PC-9 (cell line): Measurements from ENCODE around the gene CEP112. TPM values are rescaled to one million over a fixed set of nuclear protein-coding genes. Genes with fewer than 3 reads are reported as not detected.

Source experiments
- BruUV-seq: library from RNA; stranded (reverse); fragments of 400-500 nt; replicated peaks from 2 replicates; lab custom pipeline; 2021; lab: Mats Ljungman, UMichigan
- CTCF ChIA-PET: fragments of 300-600 bp; sonication (Branson Sonifier 250); formaldehyde crosslinking; loops from one replicate; lab custom pipeline; 2022; ENCODE audit warnings: antibody characterized with exemption; lab: Charles Lee
- POLR2A ChIA-PET: fragments of 300-600 bp; sonication (Branson Sonifier 250); formaldehyde crosslinking; loops from one replicate; lab custom pipeline; 2022; ENCODE audit warnings: antibody characterized with exemption; ENCODE audit not compliant: unreplicated experiment; lab: Charles Lee
- DNase-seq, 2 experiments: peaks; one replicate each; pipeline versions ENCODE4 v3.0.0 to v3.0.0-alpha.2; 2015 to 2022; ENCODE audit warnings: mixed read lengths in 1 of 2
- H2AFZ ChIP-seq: fragments of 200-600 bp; sonication (generic); 2 replicates; pipeline ENCODE4 v1.8.1; 2017; ENCODE audit warnings: antibody characterized with exemption
- H3F3A ChIP-seq: fragments of 200-600 bp; sonication (generic); 2 replicates; pipeline ENCODE4 v1.8.1; 2017; ENCODE audit warnings: antibody characterized with exemption, mild to moderate bottlenecking, low read depth; ENCODE audit not compliant: insufficient read depth
- H3K27ac ChIP-seq: fragments of 200-600 bp; sonication (generic); 2 replicates; pipeline ENCODE4 v1.6.1; 2016; ENCODE audit warnings: mixed run types
- H3K27me3 ChIP-seq: fragments of 200-600 bp; sonication (generic); 2 replicates; pipeline ENCODE4 v1.6.1; 2016; ENCODE audit warnings: low read depth, mixed run types; ENCODE audit not compliant: insufficient read depth
- H3K36me3 ChIP-seq: fragments of 200-600 bp; sonication (generic); 2 replicates; pipeline ENCODE4 v1.6.1; 2016; ENCODE audit warnings: low read depth, mixed run types
- H3K4me1 ChIP-seq: fragments of 200-600 bp; sonication (generic); replicated peaks from 2 replicates; pipeline ENCODE4 v1.6.1; 2016; ENCODE audit warnings: mixed run types; ENCODE audit not compliant: insufficient read depth
- H3K4me2 ChIP-seq: fragments of 200-600 bp; sonication (generic); 2 replicates; pipeline ENCODE4 v1.6.1; 2017; ENCODE audit warnings: mixed run types
- H3K4me3 ChIP-seq: fragments of 200-600 bp; sonication (generic); 2 replicates; pipeline ENCODE4 v1.6.1; 2016; ENCODE audit warnings: mixed run types
- H3K79me2 ChIP-seq: fragments of 200-600 bp; sonication (generic); 2 replicates; pipeline ENCODE4 v1.6.1; 2017; ENCODE audit warnings: low read depth, mixed run types
- H3K9me2 ChIP-seq: fragments of 200-600 bp; sonication (generic); 2 replicates; pipeline ENCODE4 v1.8.1; 2017; ENCODE audit warnings: mild to moderate bottlenecking; ENCODE audit not compliant: insufficient read depth
- H3K9me3 ChIP-seq: fragments of 200-600 bp; sonication (generic); 2 replicates; pipeline ENCODE4 v1.8.1; 2016; ENCODE audit warnings: low read depth; ENCODE audit not compliant: insufficient read depth
- H4K20me1 ChIP-seq: fragments of 200-600 bp; sonication (generic); 2 replicates; pipeline ENCODE4 v1.8.1; 2017; ENCODE audit not compliant: insufficient read depth
- EZH2 ChIP-seq: fragments of 200-600 bp; sonication (generic); IDR thresholded peaks from 2 replicates; pipeline ENCODE4 v1.8.0; 2017; ENCODE audit warnings: antibody characterized with exemption, low read depth
- intact Hi-C: fragments of 100-400 bp; cut with micrococcal nuclease; formaldehyde crosslinking; loops from one replicate; pipeline ENCODE4 v1.10.0; 2022; ENCODE audit not compliant: unreplicated experiment
- total RNA-seq: library from RNA; stranded (reverse); gene quantifications from 2 replicates; pipeline ENCODE4 v1.2.3, GENCODE V29; 2021
- TF ChIP-seq, protein P1 (sequence below): fragments of 200-600 bp; sonication (generic); conservative IDR thresholded peaks from 2 replicates; pipeline ENCODE4 v1.6.1; 2017; ENCODE audit warnings: mixed run types, antibody characterized with exemption, mild to moderate bottlenecking, moderate library complexity

Gene CEP112
- total RNA-seq, 1 experiment from 2014 or later: 4.3 TPM

DNA sequence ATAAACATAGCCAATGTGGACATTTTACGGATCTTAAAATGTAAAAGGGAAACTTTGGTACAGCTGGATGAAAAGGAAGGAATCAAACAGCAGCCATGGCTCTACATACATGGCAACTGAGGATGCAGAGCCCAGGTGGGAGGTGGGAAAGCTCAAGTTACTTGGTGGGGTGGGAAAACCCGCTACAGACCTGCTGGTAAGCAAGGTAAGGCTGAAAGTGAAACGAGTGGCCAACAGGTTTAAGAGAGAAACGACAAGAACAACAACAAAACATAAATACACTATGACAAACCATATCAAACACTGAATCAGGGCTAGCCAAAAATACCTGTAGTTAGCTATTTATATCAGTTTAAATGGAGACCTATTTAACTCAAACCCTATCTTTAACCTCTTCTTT lies 185.3 kb downstream of the CEP112 start:
- no peak overlapping the region for H3K4me2 ChIP-seq
- H3K79me2 ChIP-seq: no peaks in the 10 kb centered on the region
- H3K27me3 ChIP-seq: no peaks in the 10 kb centered on the region
- no peak overlapping the region for H3K27ac ChIP-seq
- H2AFZ ChIP-seq: 0 out of 2 replicates have a peak overlapping the region, but pooled peaks have one; percentile 50
- no peaks in the 10 kb centered on the region for H3K4me1 ChIP-seq
- no peak overlapping the region for H3K4me3 ChIP-seq
- ChIA-PET CTCF (no interaction called here), POLR2A (no interaction called here)
- no peaks in the 10 kb centered on the region for H3K9me3 ChIP-seq
- no peaks in the 10 kb centered on the region for H3K36me3 ChIP-seq
- TF ChIP-seq, protein P1, sequence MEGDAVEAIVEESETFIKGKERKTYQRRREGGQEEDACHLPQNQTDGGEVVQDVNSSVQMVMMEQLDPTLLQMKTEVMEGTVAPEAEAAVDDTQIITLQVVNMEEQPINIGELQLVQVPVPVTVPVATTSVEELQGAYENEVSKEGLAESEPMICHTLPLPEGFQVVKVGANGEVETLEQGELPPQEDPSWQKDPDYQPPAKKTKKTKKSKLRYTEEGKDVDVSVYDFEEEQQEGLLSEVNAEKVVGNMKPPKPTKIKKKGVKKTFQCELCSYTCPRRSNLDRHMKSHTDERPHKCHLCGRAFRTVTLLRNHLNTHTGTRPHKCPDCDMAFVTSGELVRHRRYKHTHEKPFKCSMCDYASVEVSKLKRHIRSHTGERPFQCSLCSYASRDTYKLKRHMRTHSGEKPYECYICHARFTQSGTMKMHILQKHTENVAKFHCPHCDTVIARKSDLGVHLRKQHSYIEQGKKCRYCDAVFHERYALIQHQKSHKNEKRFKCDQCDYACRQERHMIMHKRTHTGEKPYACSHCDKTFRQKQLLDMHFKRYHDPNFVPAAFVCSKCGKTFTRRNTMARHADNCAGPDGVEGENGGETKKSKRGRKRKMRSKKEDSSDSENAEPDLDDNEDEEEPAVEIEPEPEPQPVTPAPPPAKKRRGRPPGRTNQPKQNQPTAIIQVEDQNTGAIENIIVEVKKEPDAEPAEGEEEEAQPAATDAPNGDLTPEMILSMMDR: no peak
- TF ChIP-seq EZH2: no peak
- DNase-seq: no peak
- H4K20me1 ChIP-seq: no peaks in the 10 kb centered on the region
- no TSS peak for BruUV-seq
- intact Hi-C loops: no loop called here
- no peaks in the 10 kb centered on the region for H3F3A ChIP-seq
- H3K9me2 ChIP-seq: no peaks in the 10 kb centered on the region

DNA sequence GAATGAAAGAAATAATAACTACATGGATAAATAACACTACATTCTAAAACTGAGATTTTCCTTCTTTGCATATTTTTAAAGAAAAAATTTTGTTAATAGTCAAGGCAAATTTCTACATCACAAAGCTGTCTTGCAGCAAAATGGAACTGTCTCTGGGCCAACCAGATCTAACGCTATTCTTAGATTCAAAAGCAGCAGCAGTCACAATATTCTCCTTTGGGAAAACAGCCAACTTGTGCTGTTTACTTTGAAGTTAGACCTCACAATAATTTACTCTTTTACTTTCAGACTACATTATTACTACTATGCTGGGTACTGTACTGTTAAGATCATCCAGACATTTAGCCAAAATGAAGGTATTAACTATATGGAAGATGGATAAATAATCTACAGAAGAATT lies 189.1 kb downstream of the CEP112 start:
- Histone ChIP-seq H2AFZ (no peak overlapping the region), H3K4me3 (no peak overlapping the region), H3K4me2 (no peak overlapping the region), H3K36me3 (no peaks in the 10 kb centered on the region), H3K27me3 (no peaks in the 10 kb centered on the region), H3K4me1 (no peaks in the 10 kb centered on the region), H3F3A (no peaks in the 10 kb centered on the region), H3K9me2 (no peaks in the 10 kb centered on the region), H3K27ac (no peak overlapping the region), H4K20me1 (no peaks in the 10 kb centered on the region), H3K79me2 (no peaks in the 10 kb centered on the region), H3K9me3 (no peaks in the 10 kb centered on the region)
- BruUV-seq: no TSS peak
- no peak for DNase-seq
- TF ChIP-seq, protein P1: no peak
- TF ChIP-seq EZH2: no peak
- ChIA-PET POLR2A (no interaction called here), CTCF (no interaction called here)
- intact Hi-C loops: no loop called here

DNA sequence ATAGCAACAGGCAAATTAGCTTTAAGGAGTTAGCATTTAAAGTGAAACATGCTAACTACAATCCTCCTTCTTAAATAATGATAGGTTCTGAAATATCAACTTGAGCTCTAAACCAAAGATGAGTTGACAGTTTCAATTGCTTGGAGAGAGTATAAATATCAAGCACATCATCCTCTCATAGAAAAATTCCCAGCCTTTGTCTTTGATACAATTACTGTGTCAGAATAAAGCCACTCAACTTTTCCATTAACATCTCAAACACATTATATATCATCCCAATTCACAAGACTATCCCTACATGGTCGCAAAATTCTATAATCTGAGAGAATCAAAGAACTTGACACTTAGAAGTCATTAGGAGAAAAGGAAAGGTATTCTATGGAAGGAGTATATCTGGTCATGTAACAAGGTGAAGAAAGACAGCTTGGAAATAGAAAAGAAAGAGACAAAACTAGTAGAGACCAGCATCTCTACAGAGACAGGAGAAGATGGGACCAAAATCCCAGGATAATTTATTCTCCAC lies 189.8 kb downstream of the CEP112 start:
- Histone ChIP-seq H3K4me3 (no peak overlapping the region), H3K79me2 (no peaks in the 10 kb centered on the region), H4K20me1 (no peaks in the 10 kb centered on the region), H3K4me2 (no peak overlapping the region), H3K36me3 (no peaks in the 10 kb centered on the region), H3K27ac (no peak overlapping the region), H3K9me2 (no peaks in the 10 kb centered on the region), H3F3A (no peaks in the 10 kb centered on the region), H3K27me3 (no peaks in the 10 kb centered on the region), H3K9me3 (no peaks in the 10 kb centered on the region), H2AFZ (no peak overlapping the region), H3K4me1 (no peaks in the 10 kb centered on the region)
- POLR2A ChIA-PET: no interaction called here
- CTCF ChIA-PET: no interaction called here
- DNase-seq: no peak
- intact Hi-C loops: no loop called here
- TF ChIP-seq, protein P1: no peak
- TF ChIP-seq EZH2: no peak
- no TSS peak for BruUV-seq
